Neuron (in vitro differentiated cells): Measurements from ENCODE around the gene CLEC10A.
"Not testable (repeated sequence)": the region's sequence is repeated elsewhere in the genome, so short reads cannot be mapped to it uniquely, and the experiment has no call there.

Source experiments
- H2AFZ ChIP-seq: one replicate; pipeline ENCODE4 v1.6.1; 2013; ENCODE audit warnings: low read depth, mild to moderate bottlenecking, inconsistent platforms, low read length, moderate library complexity
- H3K27me3 ChIP-seq: one replicate; pipeline ENCODE4 v1.6.1; 2013; ENCODE audit warnings: low read length; ENCODE audit not compliant: insufficient read depth
- H3K36me3 ChIP-seq: one replicate; pipeline ENCODE4 v1.6.1; 2013; ENCODE audit warnings: low read length; ENCODE audit not compliant: insufficient read depth
- H3K4me1 ChIP-seq: one replicate; pipeline ENCODE4 v1.6.1; 2013; ENCODE audit warnings: low read length; ENCODE audit not compliant: insufficient read depth
- H3K4me3 ChIP-seq: 2 replicates; pipeline ENCODE4 v1.5.1; 2013; ENCODE audit warnings: mild to moderate bottlenecking, low read length, moderate library complexity
- H3K9me3 ChIP-seq: one replicate; pipeline ENCODE4 v1.6.1; 2013; ENCODE audit warnings: low read length

Gene CLEC10A

GRCh38 chr17:7047566-7047965 is 32.5 kb downstream of the CLEC10A start:
- no peaks in the 10 kb centered on the region for H3K36me3 ChIP-seq
- no peaks in the 10 kb centered on the region for H3K9me3 ChIP-seq
- H2AFZ ChIP-seq, result no peak overlapping the region
- no peaks in the 10 kb centered on the region for H3K27me3 ChIP-seq
- no peak overlapping the region for H3K4me3 ChIP-seq
- H3K4me1 ChIP-seq, result peaks cover 8% of the 10 kb centered on the region

GRCh38 chr17:7046725-7047397 is 33.2 kb downstream of the CLEC10A start:
- Histone ChIP-seq H3K4me3 (peak overlapping the region; percentile 7), H2AFZ (peak overlapping the region; percentile 69)
- not testable (repeated sequence) for H3K4me1 ChIP-seq, H3K9me3 ChIP-seq, H3K36me3 ChIP-seq, H3K27me3 ChIP-seq

- peak overlapping the region; percentile 7 for H3K4me3 ChIP-seq
These were observed 33.8 kb downstream of the CLEC10A start for GRCh38 chr17:7046127-7046724.

DNA sequence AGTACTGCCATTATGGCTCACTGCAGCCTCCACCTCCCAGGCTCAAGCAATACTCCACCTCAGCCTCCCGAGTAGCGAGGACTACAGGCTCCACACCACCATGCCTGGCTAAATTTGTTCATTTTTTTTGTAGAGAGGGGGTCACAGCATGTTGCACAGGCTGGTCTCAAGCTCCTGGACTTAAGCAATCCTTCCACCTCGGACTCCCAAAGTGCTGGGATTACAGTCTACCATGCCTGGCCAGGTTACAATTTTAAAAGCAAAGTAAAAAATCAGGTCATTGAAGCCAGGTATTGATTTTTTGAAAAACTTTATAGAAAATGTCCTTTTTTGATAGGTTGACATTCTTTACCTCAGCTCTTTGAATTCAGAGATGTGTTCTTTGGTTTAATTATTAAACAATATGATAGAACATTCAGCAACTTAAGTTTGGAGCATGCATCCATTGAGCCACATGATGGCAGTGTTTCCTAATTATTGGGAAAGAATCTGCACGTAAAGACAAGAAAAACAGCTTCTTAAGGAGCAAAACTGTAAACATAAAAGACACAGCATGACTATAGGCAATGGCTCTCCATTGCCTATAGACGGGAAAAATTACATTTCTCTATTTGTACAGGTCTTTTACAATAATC is 34.4 kb downstream of the CLEC10A start:
- no peaks in the 10 kb centered on the region for H3K27me3 ChIP-seq
- peak overlapping the region; percentile 7 for H3K4me3 ChIP-seq
- H2AFZ ChIP-seq, result peak overlapping the region; percentile 69
- H3K4me1 ChIP-seq, result peaks cover 14% of the 10 kb centered on the region
- no peaks in the 10 kb centered on the region for H3K36me3 ChIP-seq
- no peaks in the 10 kb centered on the region for H3K9me3 ChIP-seq

More at GRCh38 chr17:7046127-7046724, 33.8 kb downstream of the CLEC10A start:
- no peaks in the 10 kb centered on the region for H3K9me3 ChIP-seq
- no peaks in the 10 kb centered on the region for H3K27me3 ChIP-seq
- peaks cover 14% of the 10 kb centered on the region for H3K4me1 ChIP-seq
- no peaks in the 10 kb centered on the region for H3K36me3 ChIP-seq
- peak overlapping the region; percentile 69 for H2AFZ ChIP-seq

DNA sequence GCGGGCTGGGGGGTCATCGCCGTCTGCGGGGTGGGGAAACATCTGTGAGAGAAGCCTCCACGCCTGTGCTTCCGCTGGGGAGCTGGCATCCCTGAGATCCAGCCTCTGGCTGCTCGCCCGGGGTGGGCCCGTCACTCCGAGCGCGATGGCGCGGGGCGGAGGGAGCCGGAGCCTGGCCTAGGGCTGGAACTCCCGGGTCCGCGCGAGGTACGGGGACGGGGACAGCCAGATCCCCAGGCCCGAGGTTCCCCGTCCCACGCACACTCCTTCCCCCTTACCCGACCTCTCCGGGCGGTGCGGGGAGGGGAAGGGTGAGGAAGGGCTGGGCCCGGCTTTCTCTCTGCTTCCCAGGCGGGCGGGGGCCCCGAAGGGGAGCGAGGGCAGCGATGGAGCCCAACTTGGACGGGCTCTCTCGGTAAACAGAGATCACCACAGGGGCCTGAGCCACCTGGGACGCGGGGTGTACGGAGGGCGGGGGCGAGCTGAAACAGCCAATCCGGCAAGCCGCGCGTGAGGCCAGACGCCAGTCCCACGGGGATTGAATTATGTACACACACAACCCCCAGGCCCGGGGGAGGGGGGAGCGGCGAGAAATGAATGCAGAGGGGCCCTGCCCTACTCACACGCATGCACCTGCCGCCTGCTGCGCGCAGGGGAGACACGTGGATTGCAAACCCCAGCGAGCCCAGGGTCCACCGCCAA is 36.4 kb downstream of the CLEC10A start, which contains the start of gene SLC16A11:
Gene SLC16A11, minus strand, starts transcription at position 596 of the 702 bp plus-strand sequence. Its CDS starts 579 bp downstream, at position 17.
- H3K9me3 ChIP-seq, result no peaks in the 10 kb centered on the region
- H3K27me3 ChIP-seq, result no peaks in the 10 kb centered on the region

GRCh38 chr17:7043182-7043496 is 36.9 kb downstream of the CLEC10A start:
- peaks cover 14% of the 10 kb centered on the region for H3K4me1 ChIP-seq
- no peaks in the 10 kb centered on the region for H3K36me3 ChIP-seq
- H2AFZ ChIP-seq, result no peak overlapping the region
- no peaks in the 10 kb centered on the region for H3K27me3 ChIP-seq
- no peaks in the 10 kb centered on the region for H3K9me3 ChIP-seq
- H3K4me3 ChIP-seq, result no peak overlapping the region

More for the DNA sequence above, 36.4 kb downstream of the CLEC10A start, which contains the start of gene SLC16A11:
- H3K36me3 ChIP-seq, result no peaks in the 10 kb centered on the region
- no peak within 1 kb of the TSS for H2AFZ ChIP-seq
- no peak within 1 kb of the TSS for H3K4me3 ChIP-seq
- H3K4me1 ChIP-seq, result peaks cover 14% of the 10 kb centered on the region

GRCh38 chr17:7042501-7043181 is 37.4 kb downstream of the CLEC10A start:
- H3K9me3 ChIP-seq, result no peaks in the 10 kb centered on the region
- peaks cover 19% of the 10 kb centered on the region for H3K4me1 ChIP-seq
- no peak overlapping the region for H2AFZ ChIP-seq
- no peaks in the 10 kb centered on the region for H3K36me3 ChIP-seq
- H3K27me3 ChIP-seq, result no peaks in the 10 kb centered on the region
- no peak overlapping the region for H3K4me3 ChIP-seq

- Histone ChIP-seq H2AFZ (no peak overlapping the region), H3K4me3 (no peak overlapping the region), H3K4me1 (peaks cover 20% of the 10 kb centered on the region), H3K27me3 (no peaks in the 10 kb centered on the region), H3K9me3 (no peaks in the 10 kb centered on the region), H3K36me3 (no peaks in the 10 kb centered on the region)
These were observed 38.2 kb downstream of the CLEC10A start for GRCh38 chr17:7041607-7042500.

DNA sequence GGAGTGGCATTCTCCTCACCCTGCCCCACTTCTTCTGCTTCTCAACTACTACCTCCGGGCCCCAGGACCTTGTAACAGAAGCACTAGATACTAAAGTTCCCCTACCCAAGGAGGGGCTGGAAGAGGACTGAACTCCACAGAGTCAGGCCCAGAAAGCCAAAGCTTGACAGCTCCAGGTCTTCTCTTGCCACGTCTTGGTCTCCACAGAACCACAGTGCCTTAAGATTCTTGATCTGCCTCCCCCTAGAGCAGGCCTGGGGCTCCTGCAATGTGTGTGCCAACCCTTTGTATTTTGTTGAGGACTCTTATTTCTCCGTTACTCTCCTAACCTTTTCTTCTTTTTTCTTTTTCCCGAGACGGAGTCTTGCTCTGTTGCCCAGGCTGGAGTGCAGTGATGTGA is 40.2 kb downstream of the CLEC10A start:
- H2AFZ ChIP-seq, result no peak overlapping the region
- no peaks in the 10 kb centered on the region for H3K27me3 ChIP-seq
- H3K4me1 ChIP-seq, result peaks cover 20% of the 10 kb centered on the region
- no peaks in the 10 kb centered on the region for H3K36me3 ChIP-seq
- H3K9me3 ChIP-seq, result no peaks in the 10 kb centered on the region
- H3K4me3 ChIP-seq, result no peak overlapping the region

DNA sequence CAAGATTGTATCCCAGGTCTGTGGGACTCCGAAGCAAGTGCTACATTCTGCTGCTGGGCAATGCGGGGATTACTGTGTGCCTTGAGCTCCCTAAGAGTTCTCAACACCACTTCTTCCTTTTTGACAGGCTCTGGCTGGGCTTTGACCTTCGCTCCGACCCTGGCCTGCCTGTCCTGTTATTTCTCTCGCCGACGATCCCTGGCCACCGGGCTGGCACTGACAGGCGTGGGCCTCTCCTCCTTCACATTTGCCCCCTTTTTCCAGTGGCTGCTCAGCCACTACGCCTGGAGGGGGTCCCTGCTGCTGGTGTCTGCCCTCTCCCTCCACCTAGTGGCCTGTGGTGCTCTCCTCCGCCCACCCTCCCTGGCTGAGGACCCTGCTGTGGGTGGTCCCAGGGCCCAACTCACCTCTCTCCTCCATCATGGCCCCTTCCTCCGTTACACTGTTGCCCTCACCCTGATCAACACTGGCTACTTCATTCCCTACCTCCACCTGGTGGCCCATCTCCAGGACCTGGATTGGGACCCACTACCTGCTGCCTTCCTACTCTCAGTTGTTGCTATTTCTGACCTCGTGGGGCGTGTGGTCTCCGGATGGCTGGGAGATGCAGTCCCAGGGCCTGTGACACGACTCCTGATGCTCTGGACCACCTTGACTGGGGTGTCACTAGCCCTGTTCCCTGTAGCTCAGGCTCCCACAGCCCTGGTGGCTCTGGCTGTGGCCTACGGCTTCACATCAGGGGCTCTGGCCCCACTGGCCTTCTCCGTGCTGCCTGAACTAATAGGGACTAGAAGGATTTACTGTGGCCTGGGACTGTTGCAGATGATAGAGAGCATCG is 41.8 kb downstream of the CLEC10A start:
- Histone ChIP-seq H3K27me3 (no peaks in the 10 kb centered on the region), H3K4me1 (peaks cover 21% of the 10 kb centered on the region), H3K9me3 (no peaks in the 10 kb centered on the region), H3K36me3 (no peaks in the 10 kb centered on the region), H3K4me3 (no peak overlapping the region), H2AFZ (no peak overlapping the region)

DNA sequence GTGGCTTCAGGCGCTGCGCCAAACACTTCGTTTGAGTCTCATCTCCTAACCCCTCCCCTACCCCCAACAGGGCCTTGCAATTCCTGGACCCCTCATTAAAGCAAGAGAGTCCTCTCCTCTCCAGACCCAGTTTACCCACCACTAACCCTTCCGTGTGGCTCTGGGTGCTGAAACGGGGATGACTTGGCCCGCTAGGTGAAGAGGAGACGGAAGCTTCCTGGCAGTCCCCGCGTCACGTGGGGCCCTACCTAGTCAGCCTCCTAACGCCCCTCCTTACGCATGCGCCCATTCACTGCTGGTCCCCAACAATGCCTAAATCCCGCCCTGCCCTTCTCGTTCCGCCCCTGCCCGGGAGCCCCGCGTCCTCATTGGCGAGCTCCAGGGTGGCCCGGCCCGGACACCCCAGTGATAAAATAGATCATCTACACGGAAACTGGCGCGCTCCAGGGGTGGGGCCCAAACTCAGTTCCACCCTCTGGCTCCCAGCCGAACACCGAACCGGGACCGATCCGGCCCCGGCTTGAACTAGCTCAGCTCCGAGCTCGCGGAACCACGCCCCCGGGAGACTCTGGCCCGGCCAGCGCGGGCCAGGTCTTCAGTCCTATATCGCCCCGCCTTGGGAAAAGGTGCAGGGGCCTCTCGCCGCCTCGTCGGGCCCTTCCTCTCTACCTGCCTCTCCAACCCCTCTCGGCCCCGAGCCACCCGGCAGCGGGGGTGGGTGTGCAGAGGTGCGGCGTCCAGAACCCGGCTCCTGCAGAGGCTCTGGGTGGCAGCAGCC is 44.3 kb downstream of the CLEC10A start, which contains the start of gene SLC16A13:
Gene SLC16A13, plus strand, starts transcription at position 425 of the 778 bp plus-strand sequence. CDS start 368 bp downstream, outside the sequence.
- Histone ChIP-seq H2AFZ (peak within 1 kb of the TSS; percentile 30), H3K9me3 (no peaks in the 10 kb centered on the region), H3K4me1 (peaks cover 15% of the 10 kb centered on the region), H3K36me3 (no peaks in the 10 kb centered on the region), H3K4me3 (peak within 1 kb of the TSS; percentile 52), H3K27me3 (no peaks in the 10 kb centered on the region)
